H9 (cell line): Measurements from ENCODE around the gene CACNA2D3. TPM values are rescaled to one million over a fixed set of nuclear protein-coding genes. Genes with fewer than 3 reads are reported as not detected.

Experiments used
- DNase-seq: peaks from one replicate; pipeline ENCODE4 v3.0.0-alpha.2; 2017
- H2AFZ ChIP-seq: one replicate; pipeline ENCODE4 v1.6.1; 2013; ENCODE audit warnings: mild to moderate bottlenecking, low read length, control low read depth, moderate library complexity
- H2AK5ac ChIP-seq: 2 replicates; pipeline ENCODE4 v1.6.1; 2013; ENCODE audit warnings: low read length, control low read depth, mixed read lengths; ENCODE audit not compliant: insufficient read length
- H2BK120ac ChIP-seq: one replicate; pipeline ENCODE4 v1.6.1; 2013; ENCODE audit warnings: low read depth, mild to moderate bottlenecking, low read length, control low read depth, inconsistent platforms; ENCODE audit not compliant: poor library complexity, severe bottlenecking
- H2BK12ac ChIP-seq: 2 replicates; pipeline ENCODE4 v1.6.1; 2013; ENCODE audit warnings: low read length, control low read depth, mixed read lengths, low read depth; ENCODE audit not compliant: insufficient read length
- H2BK15ac ChIP-seq: 2 replicates; pipeline ENCODE4 v1.6.1; 2013; ENCODE audit warnings: low read depth, low read length, control low read depth
- H2BK20ac ChIP-seq: one replicate; pipeline ENCODE4 v1.6.1; 2013; ENCODE audit warnings: low read depth, mild to moderate bottlenecking, low read length, control low read depth, inconsistent platforms; ENCODE audit not compliant: poor library complexity, severe bottlenecking
- H2BK5ac ChIP-seq: 2 replicates; pipeline ENCODE4 v1.6.1; 2013; ENCODE audit warnings: low read length, control low read depth, mixed read lengths; ENCODE audit not compliant: insufficient read length
- H3K14ac ChIP-seq: 2 replicates; pipeline ENCODE4 v1.6.1; 2013; ENCODE audit warnings: low read length, control low read depth; ENCODE audit not compliant: insufficient read depth
- H3K18ac ChIP-seq: 2 replicates; pipeline ENCODE4 v1.6.1; 2013; ENCODE audit warnings: low read depth, mild to moderate bottlenecking, mixed read lengths, low read length, control low read depth; ENCODE audit not compliant: insufficient read length
- H3K23ac ChIP-seq: 2 replicates; pipeline ENCODE4 v1.6.1; 2013; ENCODE audit warnings: low read length, control low read depth, mixed read lengths, low read depth; ENCODE audit not compliant: insufficient read length
- H3K23me2 ChIP-seq: 2 replicates; pipeline ENCODE4 v1.6.1; 2013; ENCODE audit warnings: low read depth, mild to moderate bottlenecking, mixed read lengths, low read length, control low read depth; ENCODE audit not compliant: insufficient read length, poor library complexity, severe bottlenecking
- H3K27ac ChIP-seq: 2 replicates; pipeline ENCODE4 v1.5.1; 2013; ENCODE audit warnings: low read length, control low read depth, mixed read lengths, low read depth; ENCODE audit not compliant: insufficient read length
- H3K27me3 ChIP-seq: 2 replicates; pipeline ENCODE4 v1.6.1; 2013; ENCODE audit warnings: low read length, control low read depth, inconsistent platforms; ENCODE audit not compliant: insufficient read depth
- H3K4ac ChIP-seq: 2 replicates; pipeline ENCODE4 v1.6.1; 2013; ENCODE audit warnings: low read depth, mild to moderate bottlenecking, control low read depth, inconsistent platforms, low read length, moderate library complexity
- H3K4me1 ChIP-seq: 2 replicates; pipeline ENCODE4 v1.6.1; 2013; ENCODE audit warnings: low read length, control low read depth, inconsistent platforms; ENCODE audit not compliant: insufficient read depth
- H3K4me2 ChIP-seq: 2 replicates; pipeline ENCODE4 v1.6.1; 2013; ENCODE audit warnings: low read length, control low read depth, mixed read lengths; ENCODE audit not compliant: insufficient read length, insufficient read depth
- H3K56ac ChIP-seq: 2 replicates; pipeline ENCODE4 v1.6.1; 2013; ENCODE audit warnings: low read depth, mild to moderate bottlenecking, mixed read lengths, low read length, control low read depth; ENCODE audit not compliant: insufficient read length
- H3K79me1 ChIP-seq: 2 replicates; pipeline ENCODE4 v1.6.1; 2013; ENCODE audit warnings: low read depth, mild to moderate bottlenecking, moderate library complexity, low read length, control low read depth, inconsistent platforms; ENCODE audit not compliant: insufficient read depth, poor library complexity, severe bottlenecking
- H3K79me2 ChIP-seq: 2 replicates; pipeline ENCODE4 v1.6.1; 2013; ENCODE audit warnings: low read length, control low read depth, inconsistent platforms; ENCODE audit not compliant: insufficient read depth
- H3K9ac ChIP-seq: 2 replicates; pipeline ENCODE4 v1.6.1; 2013; ENCODE audit warnings: low read length, control low read depth, mixed read lengths; ENCODE audit not compliant: insufficient read length; ENCODE audit errors: extremely low read depth
- H3K9me3 ChIP-seq: one replicate; pipeline ENCODE4 v1.6.1; 2013; ENCODE audit warnings: low read depth, low read length, inconsistent platforms; ENCODE audit not compliant: control insufficient read depth
- H3T11ph ChIP-seq: one replicate; pipeline ENCODE4 v1.6.1; 2013; ENCODE audit warnings: mild to moderate bottlenecking, low read length, control low read depth, inconsistent platforms
- H4K20me1 ChIP-seq: one replicate; pipeline ENCODE4 v1.6.1; 2013; ENCODE audit not compliant: control insufficient read depth, insufficient read length, insufficient read depth
- H4K5ac ChIP-seq: 2 replicates; pipeline ENCODE4 v1.6.1; 2013; ENCODE audit warnings: low read depth, mild to moderate bottlenecking, mixed read lengths, low read length, control low read depth; ENCODE audit not compliant: insufficient read length
- H4K8ac ChIP-seq: replicated peaks from 2 replicates; pipeline ENCODE4 v1.6.1; 2013; ENCODE audit warnings: low read length, control low read depth, mixed read lengths, low read depth; ENCODE audit not compliant: insufficient read length
- H4K91ac ChIP-seq: 2 replicates; pipeline ENCODE4 v1.6.1; 2013; ENCODE audit warnings: low read depth, mild to moderate bottlenecking, moderate library complexity, mixed read lengths, low read length, control low read depth; ENCODE audit not compliant: insufficient read length
- H3K27ac Mint-ChIP-seq, 3 experiments: 2 replicates in 2 of 3; 3 replicates in 1 of 3; pipeline ENCODE4 v1.8.0; 2020 to 2021; ENCODE audit warnings: mixed read lengths in 3 of 3, mild to moderate bottlenecking in 1 of 3, moderate library complexity in 1 of 3
- H3K27me3 Mint-ChIP-seq: 2 replicates; pipeline ENCODE4 v1.8.0; 2021; ENCODE audit warnings: low read depth, mild to moderate bottlenecking, moderate library complexity, mixed read lengths
- H3K36me3 Mint-ChIP-seq, 3 experiments: 2 replicates in 2 of 3; 3 replicates in 1 of 3; pipeline ENCODE4 v1.8.0; 2020 to 2021; ENCODE audit warnings: low read depth in 3 of 3, mixed read lengths in 3 of 3; ENCODE audit not compliant: insufficient read depth in 1 of 3
- H3K4me1 Mint-ChIP-seq, 2 experiments: 2 replicates each; pipeline ENCODE4 v1.8.0; 2020; ENCODE audit warnings: mixed read lengths in 2 of 2
- H3K4me3 Mint-ChIP-seq, 2 experiments: 2 replicates in 1 of 2; 3 replicates in 1 of 2; pipeline ENCODE4 v1.8.0; 2020 to 2021; ENCODE audit warnings: mild to moderate bottlenecking in 2 of 2, mixed read lengths in 2 of 2, moderate library complexity in 1 of 2
- H3K9me3 Mint-ChIP-seq, 2 experiments: 2 replicates in 1 of 2; 3 replicates in 1 of 2; pipeline ENCODE4 v1.8.0; 2020; ENCODE audit warnings: mild to moderate bottlenecking in 2 of 2, mixed read lengths in 2 of 2, moderate library complexity in 1 of 2
- total RNA-seq: library from RNA; stranded (reverse); gene quantifications from 2 replicates; pipeline ENCODE4 v1.2.1, GENCODE V29; 2021
- TF ChIP-seq, protein P1 (sequence below): fragments of 200-600 bp; sonication (generic); conservative IDR thresholded peaks from 3 replicates; pipeline ENCODE4 v1.8.0; 2021; ENCODE audit warnings: antibody characterized with exemption, mild to moderate bottlenecking

Gene CACNA2D3
- total RNA-seq, 1 experiment from 2014 or later = 3.2 TPM

- peaks cover 22% of the 10 kb centered on the region for H3K27me3 Mint-ChIP-seq
These were observed 485.7 kb downstream of the CACNA2D3 start for GRCh38 chr3:54608041-54608440.

More at GRCh38 chr3:54608041-54608440, 485.7 kb downstream of the CACNA2D3 start:
- no peaks in the 10 kb centered on the region for H3K9me3 ChIP-seq
- H3K27ac ChIP-seq = no peak overlapping the region
- H2BK15ac ChIP-seq = no peak overlapping the region
- DNase-seq = no peak
- Mint-ChIP-seq H3K9me3 (peaks cover 6 to 7% of the 10 kb centered on the region in 2 experiments; a peak in 4 of 5 replicates), H3K4me3 (no peak overlapping the region), H3K36me3 (peaks cover 0 to 5% (median 3%) of the 10 kb centered on the region in 3 experiments; a peak in 3 of 7 replicates), H3K4me1 (peaks cover 10 to 12% of the 10 kb centered on the region in 2 experiments), H3K27ac (no peak overlapping the region)
- H3K14ac ChIP-seq = no peak overlapping the region
- TF ChIP-seq, protein P1, sequence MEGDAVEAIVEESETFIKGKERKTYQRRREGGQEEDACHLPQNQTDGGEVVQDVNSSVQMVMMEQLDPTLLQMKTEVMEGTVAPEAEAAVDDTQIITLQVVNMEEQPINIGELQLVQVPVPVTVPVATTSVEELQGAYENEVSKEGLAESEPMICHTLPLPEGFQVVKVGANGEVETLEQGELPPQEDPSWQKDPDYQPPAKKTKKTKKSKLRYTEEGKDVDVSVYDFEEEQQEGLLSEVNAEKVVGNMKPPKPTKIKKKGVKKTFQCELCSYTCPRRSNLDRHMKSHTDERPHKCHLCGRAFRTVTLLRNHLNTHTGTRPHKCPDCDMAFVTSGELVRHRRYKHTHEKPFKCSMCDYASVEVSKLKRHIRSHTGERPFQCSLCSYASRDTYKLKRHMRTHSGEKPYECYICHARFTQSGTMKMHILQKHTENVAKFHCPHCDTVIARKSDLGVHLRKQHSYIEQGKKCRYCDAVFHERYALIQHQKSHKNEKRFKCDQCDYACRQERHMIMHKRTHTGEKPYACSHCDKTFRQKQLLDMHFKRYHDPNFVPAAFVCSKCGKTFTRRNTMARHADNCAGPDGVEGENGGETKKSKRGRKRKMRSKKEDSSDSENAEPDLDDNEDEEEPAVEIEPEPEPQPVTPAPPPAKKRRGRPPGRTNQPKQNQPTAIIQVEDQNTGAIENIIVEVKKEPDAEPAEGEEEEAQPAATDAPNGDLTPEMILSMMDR = no peak
- no peak overlapping the region for H2AK5ac ChIP-seq
- no peak overlapping the region for H4K91ac ChIP-seq
- no peaks in the 10 kb centered on the region for H3K79me1 ChIP-seq
- H3K27me3 ChIP-seq = no peaks in the 10 kb centered on the region
- no peak overlapping the region for H3K56ac ChIP-seq
- no peak overlapping the region for H4K5ac ChIP-seq
- H2BK5ac ChIP-seq = no peak overlapping the region
- no peak overlapping the region for H3K4ac ChIP-seq
- no peaks in the 10 kb centered on the region for H3K79me2 ChIP-seq
- no peak overlapping the region for H3K18ac ChIP-seq
- H2BK20ac ChIP-seq = no peak overlapping the region
- no peak overlapping the region for H2BK120ac ChIP-seq
- no peaks in the 10 kb centered on the region for H3K23me2 ChIP-seq
- no peak overlapping the region for H3K4me2 ChIP-seq
- no peak overlapping the region for H3K23ac ChIP-seq
- no peak overlapping the region for H3T11ph ChIP-seq
- H4K20me1 ChIP-seq = no peaks in the 10 kb centered on the region
- no peak overlapping the region for H3K9ac ChIP-seq
- no peak overlapping the region for H2AFZ ChIP-seq
- H4K8ac ChIP-seq = no peak overlapping the region
- no peaks in the 10 kb centered on the region for H3K4me1 ChIP-seq
- H2BK12ac ChIP-seq = no peak overlapping the region
